ENCODE data around the gene LRRK1.

GRCh38 chr15:100940767-100941379 is 21.7 kb downstream of the LRRK1 start:
- TF ChIP-seq CTCF (IDR thresholded peaks at IDR 0.05; ENCODE audit: low read depth, low read length, poor library complexity, severe bottlenecking) (no peak), EZH2phosphoT487 (IDR thresholded peaks at IDR 0.05; ENCODE audit: borderline replicate concordance, low read length) (no peak)

Data from DOHH2 (cell line).